Measurements from ENCODE around the gene GALNT18.

Gene GALNT18

DNA sequence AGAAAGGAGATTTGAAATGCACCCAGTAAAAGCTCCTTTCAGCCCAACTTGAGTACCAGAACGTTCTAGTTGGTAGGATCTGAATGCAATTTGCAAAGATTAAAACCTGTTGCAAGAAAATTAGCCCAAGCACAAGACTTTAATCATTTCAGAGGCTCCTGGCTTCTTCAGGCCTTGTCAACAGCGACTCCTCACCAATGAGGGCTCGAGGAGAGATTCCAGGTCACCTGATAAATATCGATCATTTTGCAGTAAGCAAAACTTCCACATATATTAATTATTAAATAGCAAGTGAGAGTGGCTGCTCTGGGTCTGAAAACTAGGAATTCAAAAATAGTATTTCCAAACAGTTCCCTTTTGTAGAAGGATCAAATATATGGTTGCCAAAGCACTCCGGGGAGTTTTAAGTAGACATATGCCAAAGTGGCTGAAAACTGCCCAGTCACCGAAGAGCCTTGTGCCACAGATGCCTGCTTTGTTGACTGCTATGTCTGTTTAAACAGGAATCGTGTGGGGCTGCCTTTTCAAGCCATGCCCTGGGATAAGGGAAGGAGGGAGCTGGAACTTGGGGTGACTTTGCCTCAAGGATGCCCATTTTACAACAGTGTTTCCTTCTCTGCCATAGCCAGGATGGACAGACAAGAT lies 332.7 kb downstream of the GALNT18 start:
- H3K4me3 ChIP-seq (replicated peaks; ENCODE audit: low read depth, low read length) = no peak overlapping the region
- TF ChIP-seq, protein P1, sequence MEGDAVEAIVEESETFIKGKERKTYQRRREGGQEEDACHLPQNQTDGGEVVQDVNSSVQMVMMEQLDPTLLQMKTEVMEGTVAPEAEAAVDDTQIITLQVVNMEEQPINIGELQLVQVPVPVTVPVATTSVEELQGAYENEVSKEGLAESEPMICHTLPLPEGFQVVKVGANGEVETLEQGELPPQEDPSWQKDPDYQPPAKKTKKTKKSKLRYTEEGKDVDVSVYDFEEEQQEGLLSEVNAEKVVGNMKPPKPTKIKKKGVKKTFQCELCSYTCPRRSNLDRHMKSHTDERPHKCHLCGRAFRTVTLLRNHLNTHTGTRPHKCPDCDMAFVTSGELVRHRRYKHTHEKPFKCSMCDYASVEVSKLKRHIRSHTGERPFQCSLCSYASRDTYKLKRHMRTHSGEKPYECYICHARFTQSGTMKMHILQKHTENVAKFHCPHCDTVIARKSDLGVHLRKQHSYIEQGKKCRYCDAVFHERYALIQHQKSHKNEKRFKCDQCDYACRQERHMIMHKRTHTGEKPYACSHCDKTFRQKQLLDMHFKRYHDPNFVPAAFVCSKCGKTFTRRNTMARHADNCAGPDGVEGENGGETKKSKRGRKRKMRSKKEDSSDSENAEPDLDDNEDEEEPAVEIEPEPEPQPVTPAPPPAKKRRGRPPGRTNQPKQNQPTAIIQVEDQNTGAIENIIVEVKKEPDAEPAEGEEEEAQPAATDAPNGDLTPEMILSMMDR (IDR thresholded peaks at IDR 0.05; ENCODE audit: low read depth, low read length, missing control alignments) = no peak
- no peak for DNase-seq (ENCODE audit: extremely low read depth, low read depth)

DNA sequence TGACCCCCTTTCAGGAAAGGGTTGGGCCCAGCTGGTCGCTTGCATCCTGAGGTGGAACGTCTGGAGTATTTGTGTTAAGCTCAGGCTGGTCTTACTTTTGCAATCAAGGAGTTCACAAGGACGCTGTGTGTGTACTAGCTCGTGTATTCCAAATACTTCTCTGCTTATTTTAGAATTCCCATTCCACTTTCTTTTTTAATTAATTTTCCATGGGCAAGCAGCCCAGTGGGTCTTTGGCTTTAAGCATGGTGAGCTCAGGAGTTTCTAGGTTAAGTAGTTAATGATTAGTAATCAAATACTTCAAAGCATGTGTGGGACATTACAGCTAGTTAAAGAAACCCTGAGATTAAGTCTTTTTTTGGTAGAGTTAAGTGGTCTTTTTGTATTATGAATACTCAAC lies 337.3 kb downstream of the GALNT18 start:
- DNase-seq (ENCODE audit: extremely low read depth, low read depth) = no peak
- TF ChIP-seq, protein P1 (IDR thresholded peaks at IDR 0.05; ENCODE audit: low read depth, low read length, missing control alignments) = no peak

DNA sequence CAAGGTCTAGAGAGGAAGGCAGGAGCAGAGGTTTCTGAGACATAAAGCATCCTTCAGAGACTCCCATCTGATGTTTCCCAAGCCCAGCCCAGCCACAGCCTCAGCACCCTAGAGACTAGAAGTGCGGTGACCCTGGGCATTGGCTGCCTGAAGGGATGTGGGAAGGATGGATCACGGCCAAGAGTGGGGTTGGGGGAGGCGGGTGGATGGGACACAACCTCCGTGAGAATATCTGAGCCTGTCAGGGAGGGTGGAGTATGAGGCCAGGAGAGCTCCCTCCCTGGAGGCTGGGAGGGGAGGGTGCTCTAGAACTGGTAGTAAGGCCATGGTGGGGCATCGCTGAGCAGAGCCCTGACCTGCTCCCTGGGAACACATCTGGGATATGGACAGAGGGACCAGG lies 340.2 kb downstream of the GALNT18 start:
- no peak for DNase-seq (ENCODE audit: extremely low read depth, low read depth)
- TF ChIP-seq, protein P1 (IDR thresholded peaks at IDR 0.05; ENCODE audit: low read depth, low read length, missing control alignments) = no peak
- H3K4me3 ChIP-seq (replicated peaks; ENCODE audit: low read depth, low read length) = no peak overlapping the region

More for the DNA sequence above, 337.3 kb downstream of the GALNT18 start:
- no peak overlapping the region for H3K4me3 ChIP-seq (replicated peaks; ENCODE audit: low read depth, low read length)

DNA sequence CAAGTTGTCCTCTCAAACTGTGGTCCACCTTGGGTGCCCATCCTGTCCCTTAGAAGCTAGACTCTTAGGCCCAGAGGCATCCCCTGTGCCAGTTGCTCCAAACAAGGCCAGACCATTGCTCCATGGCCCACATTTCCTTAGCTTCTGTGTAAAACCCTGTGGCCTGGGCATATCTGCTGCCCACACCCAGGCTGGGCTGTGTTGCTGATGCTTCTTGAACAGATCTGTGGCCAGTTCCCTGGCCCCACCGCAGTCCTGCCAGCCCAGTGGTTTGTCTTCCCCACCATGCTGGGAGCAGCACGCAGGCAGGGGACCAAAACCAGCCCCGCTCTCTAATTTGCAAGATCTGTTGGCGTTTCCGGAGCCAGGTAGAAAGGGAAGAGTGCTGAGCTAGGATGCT lies 341.0 kb downstream of the GALNT18 start:
- no peak for DNase-seq (ENCODE audit: extremely low read depth, low read depth)
- TF ChIP-seq, protein P1 (IDR thresholded peaks at IDR 0.05; ENCODE audit: low read depth, low read length, missing control alignments) = no peak
- no peak overlapping the region for H3K4me3 ChIP-seq (replicated peaks; ENCODE audit: low read depth, low read length)

DNA sequence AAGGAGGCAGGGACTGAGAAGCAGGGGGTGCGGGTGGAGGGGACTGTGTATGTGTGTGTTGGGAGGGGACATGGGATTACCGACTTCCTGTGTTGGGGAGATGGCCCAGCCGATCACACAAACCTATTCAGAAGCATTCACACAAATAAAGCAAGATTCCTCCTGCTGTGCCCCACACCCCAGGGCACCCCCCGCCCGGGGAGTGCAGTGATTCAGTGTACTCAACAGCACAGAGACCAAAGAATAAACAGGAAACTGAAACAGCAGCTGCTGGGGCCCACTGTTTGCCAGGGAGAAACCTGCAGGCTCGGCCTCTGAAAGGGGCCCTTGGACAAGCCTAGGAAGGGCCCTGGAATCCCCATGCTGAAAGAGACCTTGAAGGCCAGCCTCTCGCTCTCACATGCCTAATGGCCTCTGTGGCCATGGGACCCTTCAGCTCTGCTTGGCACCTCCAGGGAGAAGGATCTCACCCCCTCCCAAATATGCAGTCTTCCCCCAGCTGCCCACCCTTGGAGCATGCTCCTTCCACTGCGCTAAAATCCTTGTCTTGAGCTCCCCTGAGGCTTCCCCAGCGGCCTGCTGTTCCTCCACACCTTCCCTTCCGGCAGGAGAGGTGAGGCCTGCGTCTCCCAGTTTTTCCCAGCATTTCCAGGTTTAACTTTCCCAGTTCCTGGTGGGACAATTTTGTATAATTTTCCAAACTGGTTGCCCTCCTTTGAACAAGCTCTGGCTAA lies 341.7 kb downstream of the GALNT18 start:
- H3K4me3 ChIP-seq (replicated peaks; ENCODE audit: low read depth, low read length) = no peak overlapping the region
- TF ChIP-seq, protein P1 (IDR thresholded peaks at IDR 0.05; ENCODE audit: low read depth, low read length, missing control alignments) = no peak
- no peak for DNase-seq (ENCODE audit: extremely low read depth, low read depth)

DNA sequence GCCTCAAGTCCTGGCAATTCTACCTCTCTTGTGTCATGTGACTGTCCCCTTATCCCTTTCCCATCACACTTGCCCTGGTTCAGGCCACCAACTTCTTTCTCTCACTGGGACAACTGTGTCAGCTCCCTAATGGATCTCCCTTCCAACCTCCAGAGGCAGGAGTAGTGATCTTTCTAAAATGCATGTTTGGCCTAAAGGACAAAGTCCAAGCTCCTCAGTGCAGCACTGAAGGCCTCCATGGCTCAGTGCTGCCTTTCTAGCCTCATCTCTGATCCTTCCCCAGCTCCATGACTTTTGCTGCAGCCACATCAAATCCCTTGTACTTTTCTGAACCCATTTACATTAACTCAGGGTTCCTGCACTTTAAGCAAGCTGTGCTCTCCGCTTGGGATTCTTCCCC lies 349.6 kb downstream of the GALNT18 start:
- TF ChIP-seq, protein P1 (IDR thresholded peaks at IDR 0.05; ENCODE audit: low read depth, low read length, missing control alignments) = no peak
- no peak for DNase-seq (ENCODE audit: extremely low read depth, low read depth)
- no peak overlapping the region for H3K4me3 ChIP-seq (replicated peaks; ENCODE audit: low read depth, low read length)

Data from HFF-Myc (cell line).